Lower leg skin (tissue), 3 donors: ENCODE measurements around the gene ZNF484.

Experiments used
- POLR2A ChIP-seq, 2 donors: fragments of 450-650 bp; IDR thresholded peaks; one replicate each; pipeline ENCODE4 v1.6.1; 2016 to 2017; ENCODE audit warnings: antibody characterized with exemption in 2 of 2, mild to moderate bottlenecking in 1 of 2, moderate library complexity in 1 of 2
- TF ChIP-seq, protein P1 (sequence below), 3 donors: fragments of 450-650 bp; IDR thresholded peaks; one replicate each; pipeline ENCODE4 v1.5.1; 2016; ENCODE audit warnings: antibody characterized with exemption in 3 of 3, mild to moderate bottlenecking in 3 of 3, moderate library complexity in 2 of 3

DNA sequence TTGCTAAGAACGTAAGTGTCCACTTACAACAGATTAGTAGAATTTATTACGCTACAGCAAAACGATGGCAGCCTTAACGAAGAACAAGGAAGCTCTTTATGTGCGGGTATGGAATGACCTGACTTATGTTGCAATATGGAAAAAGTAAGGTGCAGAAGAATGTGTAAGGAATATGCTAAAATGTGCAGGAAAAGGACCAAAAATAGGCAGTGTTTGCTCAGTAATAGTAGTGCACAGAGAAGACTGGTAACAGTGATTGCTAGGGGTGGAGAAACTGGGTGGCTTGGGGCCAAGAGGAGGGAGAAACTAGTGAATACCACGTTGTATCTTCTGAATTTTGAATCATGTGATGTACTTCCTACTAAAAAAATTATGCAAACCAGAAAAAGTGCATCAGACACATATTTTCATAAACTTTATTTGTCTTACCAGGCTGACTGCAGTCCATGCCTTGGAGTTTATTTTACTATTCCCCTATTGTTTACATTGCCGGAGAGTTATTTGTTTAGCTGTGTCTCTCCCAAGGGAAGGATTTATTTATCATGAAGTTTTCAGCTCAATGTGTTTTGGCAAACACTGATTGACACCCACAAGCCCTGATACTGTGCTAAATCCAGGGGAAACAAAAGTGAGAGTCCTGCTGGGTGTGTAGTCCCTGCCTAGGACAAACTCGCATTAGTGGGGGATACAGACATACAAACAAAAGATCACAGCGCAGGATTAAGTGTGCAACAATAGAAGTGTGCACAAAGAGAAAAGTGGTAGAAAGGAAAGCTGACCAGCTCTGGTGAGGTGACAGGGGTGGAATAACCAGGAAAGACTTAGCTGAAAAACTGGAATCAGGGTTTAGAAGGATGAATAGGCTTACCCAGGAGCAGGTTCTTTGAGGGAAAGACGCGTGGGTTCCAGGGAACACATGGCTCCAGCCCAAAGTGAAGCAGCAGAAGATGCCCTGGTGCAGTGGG is 34.0 kb upstream of the ZNF484 start:
- TF ChIP-seq, protein P1, sequence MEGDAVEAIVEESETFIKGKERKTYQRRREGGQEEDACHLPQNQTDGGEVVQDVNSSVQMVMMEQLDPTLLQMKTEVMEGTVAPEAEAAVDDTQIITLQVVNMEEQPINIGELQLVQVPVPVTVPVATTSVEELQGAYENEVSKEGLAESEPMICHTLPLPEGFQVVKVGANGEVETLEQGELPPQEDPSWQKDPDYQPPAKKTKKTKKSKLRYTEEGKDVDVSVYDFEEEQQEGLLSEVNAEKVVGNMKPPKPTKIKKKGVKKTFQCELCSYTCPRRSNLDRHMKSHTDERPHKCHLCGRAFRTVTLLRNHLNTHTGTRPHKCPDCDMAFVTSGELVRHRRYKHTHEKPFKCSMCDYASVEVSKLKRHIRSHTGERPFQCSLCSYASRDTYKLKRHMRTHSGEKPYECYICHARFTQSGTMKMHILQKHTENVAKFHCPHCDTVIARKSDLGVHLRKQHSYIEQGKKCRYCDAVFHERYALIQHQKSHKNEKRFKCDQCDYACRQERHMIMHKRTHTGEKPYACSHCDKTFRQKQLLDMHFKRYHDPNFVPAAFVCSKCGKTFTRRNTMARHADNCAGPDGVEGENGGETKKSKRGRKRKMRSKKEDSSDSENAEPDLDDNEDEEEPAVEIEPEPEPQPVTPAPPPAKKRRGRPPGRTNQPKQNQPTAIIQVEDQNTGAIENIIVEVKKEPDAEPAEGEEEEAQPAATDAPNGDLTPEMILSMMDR (IDR thresholded peaks at IDR 0.05), result no peak
- TF ChIP-seq POLR2A (IDR thresholded peaks at IDR 0.05), result no peak
